Activated CD8-positive, alpha-beta memory T cell treated with anti-CD3 and anti-CD28 coated beads, Interleukin-2, amount 50 U/mL, for 1 hour (primary cell): ENCODE measurements around the gene ZBTB47.

Source experiments
- DNase-seq: peaks from one replicate; pipeline ENCODE4 v3.0.0-alpha.2; 2020; ENCODE audit errors: extremely low read depth

Gene ZBTB47

DNA sequence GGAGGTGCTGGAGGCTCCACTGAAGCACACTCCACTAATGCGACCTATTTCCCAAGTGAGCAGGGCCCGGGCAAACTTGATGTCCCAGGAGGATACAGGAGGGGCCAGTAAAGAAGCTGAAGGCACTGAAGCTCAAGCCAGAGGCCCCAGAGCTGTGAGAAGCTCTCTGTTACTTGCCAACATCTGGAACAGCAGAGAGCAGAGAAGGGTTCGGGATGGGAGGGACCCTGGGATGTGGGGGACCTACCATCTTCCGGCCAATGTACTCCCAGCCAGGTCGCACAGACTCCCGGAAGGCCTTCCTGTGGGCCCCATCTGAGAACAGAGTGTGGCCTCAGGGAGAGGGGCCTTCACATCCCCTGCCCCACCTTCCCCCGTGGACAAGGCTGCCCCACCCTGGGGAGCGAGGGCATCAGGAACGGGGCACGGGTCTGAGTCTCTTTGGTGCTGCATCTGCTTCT, 46.0 kb downstream of the ZBTB47 start:
- DNase-seq, result no peak

DNA sequence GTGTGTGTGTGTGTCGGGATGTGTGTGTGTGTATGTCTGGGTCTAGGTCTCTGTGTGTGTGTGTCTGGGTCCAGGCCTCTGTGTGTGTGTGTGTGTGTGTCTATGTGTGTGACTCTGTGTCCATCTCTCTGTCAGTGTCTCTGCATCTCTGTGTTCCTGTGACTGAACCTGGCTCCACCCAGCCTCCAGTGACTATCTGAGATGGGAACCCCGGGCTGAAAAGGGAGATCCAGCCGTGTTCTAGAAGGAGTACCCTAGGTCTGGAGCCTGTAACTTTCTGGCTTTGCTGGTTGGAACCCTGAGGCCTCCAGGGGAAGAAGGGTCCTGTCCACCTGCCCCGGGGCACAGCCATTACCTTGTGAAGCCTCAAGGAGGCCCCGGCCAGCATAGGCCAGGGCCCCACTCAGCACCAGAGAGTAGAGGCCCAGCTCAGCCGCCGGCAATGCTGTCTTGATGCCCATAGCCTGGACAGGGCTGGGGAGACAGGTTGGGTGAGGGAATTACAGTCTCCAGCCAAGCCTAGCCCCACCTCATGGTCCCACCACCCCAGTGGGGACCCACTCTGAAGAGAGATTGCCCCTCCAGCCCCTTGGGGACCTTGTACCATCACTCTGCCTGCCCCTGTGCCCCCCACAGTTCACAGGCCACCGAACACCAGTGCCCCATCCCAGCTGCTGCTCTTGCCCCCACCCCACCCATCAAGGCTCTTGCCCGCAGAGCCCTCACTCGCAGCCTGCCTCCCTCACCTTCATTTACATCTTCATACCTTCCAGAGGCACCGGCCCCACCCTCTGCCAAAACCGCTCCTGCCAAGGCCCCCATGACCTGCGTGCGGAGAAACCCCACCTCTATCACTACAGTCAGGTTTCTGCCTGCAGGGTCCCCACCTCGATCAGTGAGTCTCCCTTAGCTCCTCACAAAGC, 47.1 kb downstream of the ZBTB47 start:
- no peak for DNase-seq

DNA sequence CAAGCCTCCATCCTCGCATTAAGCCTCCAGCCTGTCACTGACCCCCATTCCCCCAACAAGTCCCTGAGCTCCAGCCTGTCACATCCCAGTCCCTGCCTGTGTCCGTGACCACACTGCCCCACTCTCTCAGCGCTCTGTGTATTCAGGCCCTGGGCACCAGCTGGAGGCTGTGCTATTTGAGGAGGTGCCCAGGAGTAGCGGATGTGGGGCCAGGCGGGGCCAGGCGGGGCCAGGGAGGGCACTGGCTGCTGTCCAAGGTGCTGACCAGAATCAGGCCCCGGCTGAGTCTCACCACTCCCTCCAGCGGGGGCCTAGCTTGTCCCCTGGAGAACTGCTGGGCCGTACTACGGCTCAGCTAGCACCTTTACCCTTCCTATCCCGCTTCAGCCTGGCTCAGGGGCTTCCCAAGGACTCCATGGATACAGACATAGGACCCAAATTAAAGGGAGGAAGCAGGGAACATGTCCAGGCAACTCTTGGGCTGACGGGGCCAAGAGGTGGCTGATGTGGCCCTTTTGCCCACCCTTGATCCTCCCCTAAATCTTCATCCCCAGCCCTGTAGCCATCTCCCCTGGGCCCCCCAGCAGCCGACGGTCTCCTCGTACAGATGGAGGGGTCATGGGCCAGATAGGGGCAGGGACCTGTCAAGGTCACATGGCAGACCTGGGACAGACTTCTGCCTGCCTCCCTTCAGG, 48.0 kb downstream of the ZBTB47 start:
- DNase-seq, result no peak

DNA sequence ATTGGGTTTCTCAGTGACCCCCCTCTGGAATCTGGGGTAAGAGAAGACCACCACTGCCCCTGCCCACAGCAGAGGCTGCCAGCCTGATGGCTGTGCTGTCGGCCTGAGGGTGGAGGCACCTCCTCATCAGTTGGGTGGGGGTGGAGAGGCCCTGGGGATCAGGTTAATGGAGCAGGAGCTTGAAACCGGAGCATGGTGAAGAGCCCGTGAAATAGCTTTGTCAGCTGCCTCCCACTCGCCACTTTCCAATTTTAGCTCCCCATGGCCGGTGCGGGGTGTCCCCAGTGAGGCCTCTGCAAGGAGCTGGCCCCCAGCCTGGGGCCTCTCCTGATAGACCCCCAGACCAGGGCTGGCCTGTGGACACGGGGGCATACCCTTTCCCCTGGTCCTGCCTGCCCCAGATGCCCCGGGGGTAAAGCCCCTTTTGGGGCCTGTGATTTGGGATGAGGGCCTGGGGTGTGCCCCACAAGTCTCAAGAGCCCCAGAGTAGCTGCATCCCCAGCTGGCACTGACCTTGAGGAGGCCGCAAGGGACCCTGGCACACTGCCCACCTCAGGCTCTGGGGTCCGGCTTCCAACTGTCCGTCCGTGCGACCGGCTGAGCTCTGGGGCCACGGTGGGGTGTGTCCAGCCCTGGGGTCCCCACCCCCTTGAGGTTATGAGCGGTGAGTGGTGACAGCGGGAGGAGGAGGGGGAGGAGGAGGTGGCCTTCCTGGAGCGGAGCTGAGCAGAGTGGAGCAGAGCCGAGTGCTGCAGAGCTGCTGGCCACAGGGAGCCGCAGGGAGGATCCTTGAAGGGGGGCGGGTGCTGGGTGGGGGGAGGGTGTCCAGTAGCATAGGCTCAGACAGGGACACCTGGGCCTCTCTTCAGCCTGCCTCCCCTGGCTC, 48.8 kb downstream of the ZBTB47 start, which contains the start of gene HHATL:
Gene HHATL (minus strand): TSS at position 733 of the 886 bp plus-strand sequence. CDS start 1,972 bp downstream, outside the sequence.
- no peak for DNase-seq

DNA sequence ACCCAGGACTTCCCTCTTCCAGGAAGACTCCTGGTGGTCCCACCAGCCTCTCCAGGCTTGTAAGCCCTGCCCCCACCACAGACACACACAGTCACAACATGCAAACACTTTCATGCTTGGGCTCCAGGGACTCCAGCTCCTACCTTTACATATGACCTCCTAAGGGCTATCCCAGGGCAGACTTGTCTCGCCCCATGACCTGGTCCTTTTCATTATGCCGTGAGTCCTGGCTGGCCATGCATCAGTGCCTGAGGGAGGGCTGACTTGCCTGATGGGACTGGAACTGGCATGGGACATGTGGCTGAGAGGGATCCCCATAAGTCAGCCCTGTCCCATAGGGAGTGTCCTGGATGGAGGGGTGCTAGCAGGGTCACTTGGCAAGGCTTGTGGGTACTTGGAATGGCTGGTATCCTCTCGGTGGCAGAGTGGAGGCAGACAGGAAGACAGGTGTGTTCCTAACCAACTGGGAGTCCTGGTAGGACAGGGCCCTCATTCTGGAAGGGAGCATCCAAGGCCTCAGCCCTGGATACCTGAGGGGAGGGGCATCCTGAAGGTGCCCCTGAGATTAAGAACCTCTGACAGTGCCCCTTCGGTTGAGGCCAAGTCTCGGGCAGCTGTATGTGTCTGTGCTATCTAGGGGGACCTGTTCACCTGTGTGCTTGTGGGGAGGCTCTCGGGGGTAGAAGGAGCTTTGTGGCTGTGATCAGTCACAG, 49.6 kb downstream of the ZBTB47 start:
- DNase-seq, result no peak

DNA sequence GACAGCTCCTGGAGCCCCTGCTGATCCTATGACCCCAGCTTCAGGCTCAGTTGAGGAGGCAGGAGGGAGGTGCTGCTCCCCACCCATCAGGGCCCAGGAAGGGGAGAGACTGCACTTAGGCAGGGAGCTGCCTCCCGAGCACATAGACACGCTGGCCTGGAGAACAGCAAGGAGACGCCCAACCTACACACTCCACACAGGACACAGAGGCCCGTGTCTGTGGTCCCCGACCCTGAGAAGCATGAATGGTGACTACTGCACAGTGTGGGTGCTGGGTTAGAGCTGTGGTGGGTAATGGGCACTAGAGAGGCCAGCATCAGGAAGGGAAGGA, 50.2 kb downstream of the ZBTB47 start:
- no peak for DNase-seq

DNA sequence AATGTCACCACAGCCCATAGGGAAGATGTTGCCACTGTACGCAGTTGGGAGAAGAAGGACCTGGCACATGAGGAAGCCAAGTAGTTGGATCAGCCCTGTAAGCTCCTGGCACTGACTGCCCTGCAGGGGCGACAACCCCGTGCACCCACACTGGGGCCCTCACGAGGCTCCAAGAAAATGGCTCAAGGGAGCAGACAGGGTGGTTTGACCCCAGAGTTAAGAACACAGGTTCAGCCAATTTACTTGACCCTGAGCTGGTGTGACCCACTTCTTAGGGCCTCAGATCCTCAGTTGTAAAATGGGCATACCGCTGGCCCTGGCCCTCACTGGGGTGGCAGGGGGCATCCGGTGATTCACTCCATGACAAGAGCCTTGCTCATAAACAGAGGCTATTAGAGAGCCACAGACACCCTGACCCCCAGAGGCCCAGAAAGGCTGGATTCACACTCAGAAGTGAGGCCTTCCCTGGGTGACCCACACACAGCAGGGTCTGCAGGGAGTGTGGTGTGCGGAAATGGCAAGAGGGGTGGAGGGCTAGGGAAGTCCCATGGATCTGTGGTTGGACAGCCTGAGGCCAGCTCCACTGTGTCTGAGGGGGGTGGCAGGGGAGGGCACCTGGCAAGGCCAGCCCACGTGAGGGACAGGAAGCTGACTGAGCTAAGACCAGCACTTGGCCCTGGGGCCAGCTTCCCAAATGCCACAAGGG, 50.8 kb downstream of the ZBTB47 start:
- no peak for DNase-seq

DNA sequence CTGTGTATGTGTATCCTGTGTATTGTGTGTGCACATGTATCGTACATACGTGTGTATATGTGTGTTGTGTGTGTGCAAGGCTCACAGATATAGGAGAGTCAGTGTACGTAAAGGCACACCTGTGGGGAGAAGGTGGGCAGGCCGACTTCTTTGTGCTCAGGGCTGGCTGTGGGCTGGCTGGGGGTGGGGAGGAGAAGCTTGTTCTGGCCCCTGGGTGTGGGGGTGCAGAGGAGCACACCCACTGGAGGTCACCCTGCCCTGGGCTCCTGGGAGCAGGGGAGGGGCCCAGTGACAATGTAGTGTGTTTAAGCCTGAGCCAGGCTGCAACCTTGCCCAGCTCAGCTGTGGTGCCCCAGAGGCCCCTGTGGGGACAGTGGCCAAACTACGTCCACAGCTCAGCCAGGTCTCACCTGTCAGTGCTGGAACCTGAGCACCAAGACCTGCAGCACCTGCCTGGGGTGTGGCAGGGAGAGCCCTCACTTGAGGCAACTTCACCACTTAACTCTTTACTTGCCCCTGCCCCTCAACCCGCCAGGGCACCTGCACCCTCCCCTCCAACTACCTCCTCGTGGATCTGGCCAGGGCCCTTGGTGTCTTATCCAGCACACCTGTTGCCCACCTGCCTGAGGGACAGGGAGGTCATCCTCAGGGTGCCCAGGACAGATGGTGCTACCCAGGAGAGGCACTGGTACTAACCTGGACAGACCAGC, 51.7 kb downstream of the ZBTB47 start:
- no peak for DNase-seq

DNA sequence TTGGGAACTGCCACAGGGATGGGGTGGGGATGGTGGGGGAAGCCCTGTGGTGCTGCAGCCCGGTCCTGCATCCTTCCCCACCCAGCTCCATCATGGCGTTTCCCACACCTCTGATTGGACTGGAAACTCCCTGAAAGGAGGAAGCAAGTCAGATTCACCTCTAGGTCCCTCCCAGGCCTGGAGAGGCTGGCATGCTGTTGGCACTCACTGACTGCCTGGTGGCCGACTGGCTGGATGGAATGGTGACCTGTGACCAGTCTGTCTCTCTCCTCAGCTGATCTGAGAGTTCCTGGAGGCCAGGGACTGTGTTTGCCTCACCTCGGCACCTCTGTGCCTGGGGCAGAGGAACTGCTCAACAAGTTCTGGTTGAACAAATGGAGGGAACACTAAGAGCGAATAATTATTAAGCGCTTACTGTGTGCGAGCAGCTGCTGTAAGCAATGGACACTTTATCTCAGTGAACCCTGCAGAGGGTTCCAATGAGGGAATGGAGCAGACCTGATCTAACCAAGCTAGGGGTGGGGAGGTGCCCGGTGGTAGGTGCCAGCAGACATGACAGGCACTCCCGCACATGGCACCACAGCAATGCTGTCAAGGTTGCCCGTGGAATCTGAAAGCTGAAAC, 52.6 kb downstream of the ZBTB47 start:
- no peak for DNase-seq

DNA sequence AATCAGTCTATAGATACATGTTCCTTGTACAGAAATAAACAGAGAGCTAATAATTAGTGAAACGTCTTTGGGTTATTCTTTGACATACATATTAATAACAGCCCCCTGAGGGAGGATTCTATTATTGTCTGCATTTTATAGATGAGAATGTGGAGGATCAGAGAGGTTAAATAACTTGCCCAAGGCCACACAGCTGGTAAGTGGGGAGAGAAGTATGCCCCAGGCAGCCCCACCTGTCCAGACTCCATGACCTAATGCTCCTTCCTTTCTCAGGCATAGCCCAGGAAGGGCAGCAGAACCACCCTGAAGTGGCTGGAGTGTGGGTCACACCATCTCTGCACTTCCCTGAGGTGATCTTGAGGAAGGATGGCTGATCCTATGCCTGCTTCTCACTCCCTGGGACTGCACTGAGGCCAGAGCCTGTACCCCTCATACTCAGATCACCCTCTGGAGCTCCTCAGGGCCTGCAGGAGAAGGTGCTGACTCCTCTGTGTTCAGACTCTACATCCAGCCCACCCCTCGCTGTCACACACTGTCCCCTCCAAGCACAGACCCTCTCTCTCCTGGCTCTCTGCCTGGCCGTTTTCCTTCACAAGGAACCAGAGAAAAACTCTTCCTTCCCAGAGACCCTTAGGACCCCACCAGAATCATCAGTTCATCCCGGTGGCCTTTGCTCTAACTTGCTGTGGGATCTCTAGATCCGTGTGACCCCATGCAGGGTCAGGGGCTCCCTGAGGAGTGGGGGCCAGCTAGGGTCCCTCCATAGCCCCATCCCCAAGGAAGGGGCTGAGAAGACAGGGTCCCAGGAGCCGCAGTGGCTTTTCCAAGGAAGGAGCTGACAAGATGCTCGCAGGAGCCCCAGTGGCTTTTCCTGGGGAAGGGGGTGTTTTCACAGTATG, 53.5 kb downstream of the ZBTB47 start:
- no peak for DNase-seq

DNA sequence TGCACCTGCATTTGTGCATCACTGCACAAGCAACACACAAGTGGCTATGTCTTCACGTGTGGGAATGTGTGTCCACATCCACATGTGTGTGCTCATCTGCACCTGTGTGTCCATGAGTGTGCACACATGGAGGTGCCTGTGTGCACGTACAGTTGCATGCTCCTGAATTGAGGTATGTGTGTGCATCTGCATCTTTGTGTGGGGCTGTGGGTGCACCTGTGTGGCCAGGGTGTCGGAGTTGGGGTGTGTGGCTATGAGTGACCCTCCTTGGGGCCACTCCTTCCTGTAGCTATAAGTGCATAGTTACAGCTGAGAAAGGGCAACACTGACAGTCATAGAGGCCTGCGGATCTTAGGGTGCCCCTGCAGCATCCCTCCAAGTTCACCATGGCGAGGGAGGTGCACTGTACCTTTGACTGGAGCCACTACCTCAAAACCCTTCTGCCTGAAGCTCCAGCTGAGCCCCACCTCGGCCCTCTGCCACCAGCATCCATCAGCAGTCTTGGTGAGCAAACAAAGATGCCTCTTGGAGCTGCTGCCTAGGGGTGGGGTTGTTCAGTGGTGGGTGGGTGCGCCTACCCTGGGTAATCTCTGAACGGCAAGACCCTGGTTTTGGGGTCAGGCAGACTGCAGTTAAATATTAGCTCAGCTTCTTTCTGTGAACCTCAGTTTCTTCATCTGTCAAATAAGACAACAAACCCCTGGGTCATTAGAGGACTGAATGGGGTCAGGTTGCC, 54.3 kb downstream of the ZBTB47 start:
- DNase-seq, result no peak

DNA sequence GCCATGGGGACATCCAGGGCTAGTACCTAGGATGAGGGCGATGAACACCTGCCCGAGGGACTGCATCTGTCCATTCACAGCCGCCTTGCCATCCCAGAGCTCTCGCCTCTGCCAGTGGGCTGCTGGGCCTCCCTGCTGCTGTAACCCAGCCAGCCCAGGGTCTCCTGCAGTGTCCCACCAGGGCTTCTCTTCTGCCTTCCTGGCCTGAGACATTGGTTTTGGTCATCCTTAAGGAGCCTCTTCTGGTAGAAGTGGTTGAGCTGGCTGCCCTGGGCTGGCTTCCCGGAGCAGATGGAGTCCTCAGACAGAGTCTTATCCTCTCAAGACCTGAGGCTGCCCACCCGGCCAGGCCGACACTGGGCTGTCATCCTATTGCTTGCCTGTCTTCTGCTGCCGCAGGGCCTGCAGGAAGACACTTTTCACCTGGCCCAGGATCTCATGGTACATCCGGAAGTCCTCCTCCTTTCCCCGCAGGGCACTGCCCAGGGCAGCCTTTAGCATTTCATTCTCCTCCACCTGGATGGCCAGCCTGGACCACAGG, 55.2 kb downstream of the ZBTB47 start:
- no peak for DNase-seq

DNA sequence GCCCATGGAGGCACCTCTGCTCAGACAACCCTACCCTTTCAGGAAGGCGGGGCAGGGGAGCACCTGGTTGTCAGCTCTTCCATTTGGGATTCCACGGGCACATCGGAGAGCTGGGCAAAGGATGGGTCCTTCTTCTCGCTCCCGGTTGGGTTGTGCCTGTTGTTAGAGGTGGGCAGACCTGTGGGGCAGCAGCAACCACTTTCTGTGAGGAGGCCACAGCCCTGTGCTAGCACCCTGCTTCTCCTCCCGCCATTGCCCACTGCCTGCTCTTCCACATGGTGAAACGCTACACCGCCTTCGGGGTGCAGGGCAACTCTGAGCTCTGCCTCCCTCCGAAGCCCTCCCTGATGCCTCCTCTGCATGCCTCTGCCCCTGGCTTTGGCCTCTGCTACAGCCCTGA, 56.1 kb downstream of the ZBTB47 start:
- no peak for DNase-seq

DNA sequence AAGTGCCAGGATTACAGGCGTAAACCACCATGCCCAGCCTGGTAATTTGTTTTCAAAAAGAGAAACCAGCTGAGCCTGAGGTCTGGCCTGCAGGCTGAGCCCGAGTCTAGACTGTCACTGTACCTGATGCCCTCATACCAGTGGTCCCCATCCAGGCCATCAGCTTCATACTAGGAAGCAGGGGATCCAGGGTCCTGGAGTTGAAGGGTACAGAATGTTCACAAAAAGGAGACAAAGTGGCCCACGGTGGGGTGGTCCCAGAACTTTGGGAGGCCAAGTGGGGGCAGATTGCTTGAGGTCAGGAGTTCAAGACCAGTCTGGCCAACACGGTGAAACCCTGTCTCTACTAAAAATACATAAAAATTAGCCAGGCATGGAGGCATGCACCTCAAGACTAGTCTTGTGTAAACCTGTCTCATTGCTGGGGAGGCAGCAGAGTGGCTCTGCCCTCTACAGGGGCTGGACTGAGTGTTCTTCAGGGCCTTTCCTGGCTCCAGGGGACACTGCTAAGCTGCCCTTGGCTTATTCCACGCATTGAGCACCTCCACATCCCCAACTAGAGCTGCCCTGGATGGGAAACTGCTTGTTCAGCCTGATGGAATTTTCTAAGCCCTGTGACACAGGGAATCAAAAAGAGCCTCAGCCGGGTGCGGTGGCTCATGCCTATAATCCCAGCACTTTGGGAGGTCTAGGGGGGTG, 57.0 kb downstream of the ZBTB47 start:
- DNase-seq, result no peak

DNA sequence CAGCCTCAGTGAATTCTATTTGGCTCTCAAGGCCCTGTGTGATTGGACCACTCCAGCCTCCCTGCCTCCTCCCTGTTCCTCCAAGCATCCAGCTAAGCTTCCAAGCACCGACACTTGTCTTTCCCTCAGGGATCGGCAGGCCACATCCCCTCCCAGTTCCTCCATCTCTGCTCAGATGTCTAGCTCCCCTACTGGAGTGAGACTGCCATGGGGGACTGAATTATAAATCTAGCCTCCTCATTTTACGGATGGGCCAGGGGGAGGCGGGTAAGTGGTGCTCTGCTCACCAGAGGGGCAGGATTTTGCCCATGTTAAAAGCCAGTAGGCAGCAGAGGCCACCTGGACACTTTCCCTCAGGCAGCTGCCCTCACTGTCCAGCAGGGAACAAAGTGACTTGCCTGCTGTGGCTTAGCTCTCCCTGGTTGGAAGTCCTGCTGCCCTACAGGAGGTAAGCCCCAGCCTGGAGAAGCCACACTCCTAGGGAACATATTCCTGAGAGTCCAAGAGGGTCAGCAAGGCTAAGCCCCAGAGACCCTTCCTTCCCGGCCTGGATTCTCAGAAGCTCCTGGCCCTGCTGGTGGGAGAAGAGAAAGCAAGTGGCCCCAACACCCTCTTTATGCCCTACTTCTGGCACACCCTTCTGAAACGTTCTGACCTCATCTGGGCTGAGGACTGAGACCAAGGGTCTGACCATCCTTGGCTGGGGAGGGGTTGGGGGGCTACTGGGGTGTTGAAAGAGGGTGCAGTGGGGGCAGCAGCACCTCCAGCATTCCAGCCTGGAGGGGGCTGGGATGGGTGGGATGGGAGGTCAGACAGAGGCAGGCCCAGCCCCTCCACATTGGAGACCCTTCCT, 58.2 kb downstream of the ZBTB47 start:
- DNase-seq, result no peak

DNA sequence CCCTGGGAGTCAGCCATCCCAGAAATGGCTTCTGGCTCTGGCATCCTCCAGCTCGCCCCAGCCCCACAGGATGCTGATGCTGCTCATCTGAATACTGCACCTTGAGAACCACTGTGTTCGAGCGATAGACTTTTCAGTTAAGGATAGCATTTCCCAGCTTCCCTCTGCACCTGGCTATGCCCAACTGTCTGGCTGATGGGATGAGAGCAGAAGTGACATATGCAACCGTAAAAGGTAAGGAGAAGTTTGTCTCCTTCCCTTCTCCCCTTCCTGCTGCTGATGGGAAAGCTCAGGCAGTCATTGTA, 58.8 kb downstream of the ZBTB47 start:
- no peak for DNase-seq
